ENCODE data around the gene MAP3K5. TPM values are rescaled to one million over a fixed set of nuclear protein-coding genes. Genes with fewer than 3 reads are reported as not detected.

The MAP3K5 gene
- total and polyA plus RNA-seq, 9 of the 15 experiments (the other 6 are each of a cell fraction or from before 2014, with no cell fraction given) = 2.2 to 13.0 (median 9.9) TPM

DNA sequence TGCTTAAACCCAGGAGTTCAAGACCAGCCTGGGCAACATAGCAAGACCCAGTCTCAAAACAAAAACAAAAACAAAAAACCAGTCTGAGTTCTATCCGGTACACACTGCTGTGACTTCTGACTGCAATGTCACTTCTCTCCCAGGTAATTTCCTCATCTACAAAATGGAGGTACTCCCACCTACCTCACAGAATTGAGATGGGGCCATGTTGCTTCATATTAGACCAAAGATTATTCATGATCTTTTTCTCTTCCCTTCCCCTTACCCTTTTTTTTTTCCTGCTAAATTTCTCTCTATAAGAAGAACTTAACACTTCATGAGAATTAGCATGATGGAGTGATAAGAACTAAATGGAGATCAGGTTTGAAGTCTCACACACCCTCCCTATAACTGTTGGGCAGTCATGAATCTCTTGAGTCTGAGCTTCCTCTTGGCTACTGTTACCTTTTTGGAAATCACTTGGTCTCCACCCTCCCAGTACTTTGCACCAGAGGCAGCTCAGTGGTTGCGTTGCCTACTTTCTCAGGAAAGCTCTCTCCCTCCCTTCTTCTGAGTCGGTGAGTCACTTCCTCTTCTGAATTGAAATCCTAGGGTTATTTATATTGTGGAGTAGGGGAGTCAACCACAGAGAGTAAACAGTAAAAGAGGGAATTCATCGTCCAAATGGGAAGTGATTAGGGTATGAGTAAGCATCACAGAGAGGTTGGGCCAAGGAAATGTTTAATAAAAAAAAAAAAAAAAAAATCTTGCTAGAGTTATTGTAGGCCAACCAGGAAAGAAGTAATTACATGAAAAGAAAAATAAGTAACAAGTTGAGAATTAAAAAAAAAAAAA is 182.2 kb downstream of the MAP3K5 start (continued):
- peak; percentile 95 for TF ChIP-seq JUN (IDR thresholded peaks at IDR 0.05; ENCODE audit: borderline replicate concordance, low read depth, low read length)
- TF ChIP-seq JUN (CRISPR knock-in tag; IDR thresholded peaks at IDR 0.05; ENCODE audit: borderline replicate concordance) = no peak
- TF ChIP-seq SP1 (CRISPR knock-in tag; IDR thresholded peaks at IDR 0.05) = no peak
- TF ChIP-seq POLR2H (tag; IDR thresholded peaks at IDR 0.05; ENCODE audit: low read depth) = peak; percentile 56
- peak; percentile 86; the same call in 1 of the 2 replicates for TF ChIP-seq ARID3A (IDR thresholded peaks at IDR 0.05; ENCODE audit: borderline replicate concordance, low read depth, low read length)
- peak; percentile 38; the same call in 1 of the 2 replicates for TF ChIP-seq ZKSCAN8 (CRISPR knock-in tag; IDR thresholded peaks at IDR 0.05)
- peak; percentile 75 for TF ChIP-seq MEF2D (tag; conservative IDR thresholded peaks at IDR 0.05; ENCODE audit: low read depth)
- TF ChIP-seq, protein P1, sequence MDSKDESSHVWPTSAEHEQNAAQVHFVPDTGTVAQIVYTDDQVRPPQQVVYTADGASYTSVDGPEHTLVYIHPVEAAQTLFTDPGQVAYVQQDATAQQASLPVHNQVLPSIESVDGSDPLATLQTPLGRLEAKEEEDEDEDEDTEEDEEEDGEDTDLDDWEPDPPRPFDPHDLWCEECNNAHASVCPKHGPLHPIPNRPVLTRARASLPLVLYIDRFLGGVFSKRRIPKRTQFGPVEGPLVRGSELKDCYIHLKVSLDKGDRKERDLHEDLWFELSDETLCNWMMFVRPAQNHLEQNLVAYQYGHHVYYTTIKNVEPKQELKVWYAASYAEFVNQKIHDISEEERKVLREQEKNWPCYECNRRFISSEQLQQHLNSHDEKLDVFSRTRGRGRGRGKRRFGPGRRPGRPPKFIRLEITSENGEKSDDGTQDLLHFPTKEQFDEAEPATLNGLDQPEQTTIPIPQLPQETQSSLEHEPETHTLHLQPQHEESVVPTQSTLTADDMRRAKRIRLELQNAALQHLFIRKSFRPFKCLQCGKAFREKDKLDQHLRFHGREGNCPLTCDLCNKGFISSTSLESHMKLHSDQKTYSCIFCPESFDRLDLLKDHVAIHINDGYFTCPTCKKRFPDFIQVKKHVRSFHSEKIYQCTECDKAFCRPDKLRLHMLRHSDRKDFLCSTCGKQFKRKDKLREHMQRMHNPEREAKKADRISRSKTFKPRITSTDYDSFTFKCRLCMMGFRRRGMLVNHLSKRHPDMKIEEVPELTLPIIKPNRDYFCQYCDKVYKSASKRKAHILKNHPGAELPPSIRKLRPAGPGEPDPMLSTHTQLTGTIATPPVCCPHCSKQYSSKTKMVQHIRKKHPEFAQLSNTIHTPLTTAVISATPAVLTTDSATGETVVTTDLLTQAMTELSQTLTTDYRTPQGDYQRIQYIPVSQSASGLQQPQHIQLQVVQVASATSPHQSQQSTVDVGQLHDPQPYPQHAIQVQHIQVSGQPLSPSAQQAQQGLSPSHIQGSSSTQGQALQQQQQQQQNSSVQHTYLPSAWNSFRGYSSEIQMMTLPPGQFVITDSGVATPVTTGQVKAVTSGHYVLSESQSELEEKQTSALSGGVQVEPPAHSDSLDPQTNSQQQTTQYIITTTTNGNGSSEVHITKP (IDR thresholded peaks at IDR 0.05; ENCODE audit: partially characterized antibody) = peak; percentile 69
- TF ChIP-seq NELFE (IDR thresholded peaks at IDR 0.05; ENCODE audit: insufficient read depth, insufficient read length) = no peak
- TF ChIP-seq, protein P2, sequence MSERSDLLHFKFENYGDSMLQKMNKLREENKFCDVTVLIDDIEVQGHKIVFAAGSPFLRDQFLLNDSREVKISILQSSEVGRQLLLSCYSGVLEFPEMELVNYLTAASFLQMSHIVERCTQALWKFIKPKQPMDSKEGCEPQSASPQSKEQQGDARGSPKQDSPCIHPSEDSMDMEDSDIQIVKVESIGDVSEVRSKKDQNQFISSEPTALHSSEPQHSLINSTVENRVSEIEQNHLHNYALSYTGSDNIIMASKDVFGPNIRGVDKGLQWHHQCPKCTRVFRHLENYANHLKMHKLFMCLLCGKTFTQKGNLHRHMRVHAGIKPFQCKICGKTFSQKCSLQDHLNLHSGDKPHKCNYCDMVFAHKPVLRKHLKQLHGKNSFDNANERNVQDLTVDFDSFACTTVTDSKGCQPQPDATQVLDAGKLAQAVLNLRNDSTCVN (CRISPR knock-in tag; IDR thresholded peaks at IDR 0.05) = 0 out of 2 replicates have a peak, but pooled peaks have one; percentile 11
- peak; percentile 65; the same call in 1 of the 2 replicates for TF ChIP-seq ADNP (tag; IDR thresholded peaks at IDR 0.05)
- TF ChIP-seq, protein P3, sequence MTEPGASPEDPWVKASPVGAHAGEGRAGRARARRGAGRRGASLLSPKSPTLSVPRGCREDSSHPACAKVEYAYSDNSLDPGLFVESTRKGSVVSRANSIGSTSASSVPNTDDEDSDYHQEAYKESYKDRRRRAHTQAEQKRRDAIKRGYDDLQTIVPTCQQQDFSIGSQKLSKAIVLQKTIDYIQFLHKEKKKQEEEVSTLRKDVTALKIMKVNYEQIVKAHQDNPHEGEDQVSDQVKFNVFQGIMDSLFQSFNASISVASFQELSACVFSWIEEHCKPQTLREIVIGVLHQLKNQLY (CRISPR knock-in tag; conservative IDR thresholded peaks at IDR 0.05) = no peak
- TF ChIP-seq SRSF9 (IDR thresholded peaks at IDR 0.05; ENCODE audit: borderline replicate concordance, low read depth, low read length) = no peak
- TF ChIP-seq TBL1XR1 (IDR thresholded peaks at IDR 0.05; ENCODE audit: low read length in 2 of 2) = peak in 1 of 2 experiments; percentile 60; a peak in 1 of 4 replicates
- no peak for TF ChIP-seq ZC3H4 (CRISPR knock-in tag; IDR thresholded peaks at IDR 0.05; ENCODE audit: borderline replicate concordance)
